Left ventricle myocardium superior (tissue), 1 donor: ENCODE data around the gene COL8A2. TPM values are rescaled to one million over a fixed set of nuclear protein-coding genes. Genes with fewer than 3 reads are reported as not detected.
"Not testable (repeated sequence)": the region's sequence is repeated elsewhere in the genome, so short reads cannot be mapped to it uniquely, and the experiment has no call there.

Experiments
- ATAC-seq: fragments of 200-7000 bp; cut with Tn5 transposase; one replicate; pipeline ENCODE4 v1.9.1; 2020; ENCODE audit warnings: mild to moderate bottlenecking, moderate library complexity
- DNase-seq: peaks from one replicate; pipeline ENCODE4 v3.0.0-alpha.2; 2020
- intact Hi-C: fragments of 100-400 bp; cut with micrococcal nuclease; formaldehyde crosslinking; loops from one replicate; pipeline ENCODE4 v1.11.0; 2022
- total RNA-seq: library from RNA; stranded (reverse); fragmentation: NEBNext Ultra II Directional; extraction: Animal tissue kit (Norgen Biotek cat#: 25700); gene quantifications from one replicate; pipeline ENCODE4 v1.2.1, GENCODE V29; 2021
- donor health status: DM: no; HTN: yes; CAD: no; lungs with severe emphysema.

COL8A2 gene
- total RNA-seq, 1 donor from 2014 or later, result 0.67 TPM

DNA sequence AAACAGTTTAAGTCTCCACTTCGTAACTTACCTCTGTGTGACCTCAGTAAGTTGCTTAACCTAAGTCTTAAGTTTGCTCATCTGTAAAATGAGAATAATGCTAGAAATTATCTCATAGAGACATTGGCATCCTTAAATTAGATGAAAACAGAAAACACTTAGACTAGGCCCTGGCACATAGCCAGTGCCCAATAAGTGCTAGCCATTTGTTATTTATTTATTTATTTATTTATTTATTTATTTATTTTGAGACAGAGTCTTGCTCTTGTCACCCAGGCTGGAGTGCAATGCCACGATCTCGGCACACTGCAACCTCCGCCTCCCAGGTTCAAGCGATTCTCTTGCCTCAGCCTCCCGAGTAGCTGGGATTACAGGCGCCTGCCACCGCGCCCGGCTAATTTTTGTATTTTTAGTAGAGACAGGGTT is 33.8 kb upstream of the COL8A2 start:
- ATAC-seq, intact Hi-C loops, DNase-seq: not testable (repeated sequence)

DNA sequence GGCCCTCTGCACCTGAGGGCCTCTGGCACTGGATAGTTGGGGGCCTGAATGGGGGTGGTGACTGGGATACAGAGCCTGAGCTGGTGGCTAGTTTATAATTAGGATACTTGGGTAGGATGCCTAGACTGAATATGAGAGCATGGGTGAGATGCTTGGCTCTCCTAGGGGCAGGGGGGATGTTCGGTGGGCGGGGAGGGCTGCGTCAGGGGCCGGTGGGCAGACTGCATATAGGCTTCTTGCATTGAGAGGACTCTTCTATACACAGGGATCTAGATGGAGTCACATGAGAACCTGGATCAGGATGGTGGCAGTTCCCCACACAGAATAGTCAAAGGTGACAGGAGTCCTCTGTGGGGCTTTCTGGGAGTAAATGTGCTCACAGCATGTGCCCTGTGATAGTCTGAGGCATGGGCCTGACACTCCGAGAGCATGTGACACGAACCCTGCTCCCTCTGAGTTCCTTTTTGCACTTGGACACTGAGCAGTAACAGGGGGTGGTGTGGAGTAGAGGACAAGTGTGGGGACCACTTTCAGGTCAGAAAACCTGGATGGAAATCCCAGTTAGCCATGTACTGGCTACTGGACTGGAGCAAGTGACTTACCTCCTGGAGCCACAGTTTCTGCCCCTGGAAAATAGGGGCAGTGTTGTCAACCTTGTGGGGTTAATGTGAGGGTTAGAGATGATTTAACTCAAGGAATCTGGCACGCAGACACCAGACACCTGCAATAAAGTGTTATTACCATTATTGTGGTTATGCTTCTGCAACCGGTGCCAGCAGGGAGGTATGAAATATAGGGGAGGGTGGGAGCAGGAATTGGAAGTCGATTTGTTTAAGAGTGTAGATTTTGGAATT is 33.2 kb upstream of the COL8A2 start:
- intact Hi-C loops, result no loop called here
- DNase-seq (no peak), ATAC-seq (no peak)

DNA sequence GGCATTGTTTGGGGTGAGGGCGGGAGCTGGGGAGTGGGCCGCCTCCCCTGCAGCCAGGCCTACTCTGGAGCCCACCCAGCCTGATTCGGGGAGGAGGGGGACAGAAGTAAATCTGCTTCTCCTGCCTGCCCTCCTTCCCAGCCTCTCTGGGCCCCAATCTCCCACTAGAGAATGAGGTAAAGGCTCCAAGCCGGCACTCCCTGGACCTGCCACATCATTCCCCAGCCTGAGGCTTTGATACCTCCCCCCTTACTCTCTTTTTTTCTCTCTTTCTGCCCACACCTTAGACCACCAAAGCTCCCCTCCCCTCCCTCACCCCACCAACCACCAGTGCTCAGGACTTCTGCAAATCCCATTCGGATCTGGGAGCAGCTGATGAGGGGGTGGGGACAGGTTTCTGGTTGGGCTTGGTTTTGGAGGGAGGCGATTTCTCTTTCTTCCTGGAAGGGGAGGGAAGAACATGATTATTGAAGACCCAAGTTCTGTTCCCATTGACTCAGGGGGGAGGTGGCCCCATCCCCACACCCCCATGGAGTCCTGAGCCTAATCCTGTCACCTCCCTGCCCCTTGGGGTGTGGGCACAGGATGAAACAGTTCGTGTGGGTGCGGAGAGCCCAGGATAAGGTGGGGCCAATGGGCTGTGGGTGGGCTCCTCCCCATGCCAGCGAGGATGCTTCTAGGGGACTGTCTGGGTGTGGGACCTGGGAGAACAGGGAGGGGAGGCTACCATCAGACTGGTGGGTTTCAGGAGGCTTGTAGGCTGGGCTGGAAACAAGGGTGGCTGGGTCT is 32.3 kb upstream of the COL8A2 start:
- ATAC-seq (no peak), DNase-seq (no peak)
- intact Hi-C loops, result no loop called here

DNA sequence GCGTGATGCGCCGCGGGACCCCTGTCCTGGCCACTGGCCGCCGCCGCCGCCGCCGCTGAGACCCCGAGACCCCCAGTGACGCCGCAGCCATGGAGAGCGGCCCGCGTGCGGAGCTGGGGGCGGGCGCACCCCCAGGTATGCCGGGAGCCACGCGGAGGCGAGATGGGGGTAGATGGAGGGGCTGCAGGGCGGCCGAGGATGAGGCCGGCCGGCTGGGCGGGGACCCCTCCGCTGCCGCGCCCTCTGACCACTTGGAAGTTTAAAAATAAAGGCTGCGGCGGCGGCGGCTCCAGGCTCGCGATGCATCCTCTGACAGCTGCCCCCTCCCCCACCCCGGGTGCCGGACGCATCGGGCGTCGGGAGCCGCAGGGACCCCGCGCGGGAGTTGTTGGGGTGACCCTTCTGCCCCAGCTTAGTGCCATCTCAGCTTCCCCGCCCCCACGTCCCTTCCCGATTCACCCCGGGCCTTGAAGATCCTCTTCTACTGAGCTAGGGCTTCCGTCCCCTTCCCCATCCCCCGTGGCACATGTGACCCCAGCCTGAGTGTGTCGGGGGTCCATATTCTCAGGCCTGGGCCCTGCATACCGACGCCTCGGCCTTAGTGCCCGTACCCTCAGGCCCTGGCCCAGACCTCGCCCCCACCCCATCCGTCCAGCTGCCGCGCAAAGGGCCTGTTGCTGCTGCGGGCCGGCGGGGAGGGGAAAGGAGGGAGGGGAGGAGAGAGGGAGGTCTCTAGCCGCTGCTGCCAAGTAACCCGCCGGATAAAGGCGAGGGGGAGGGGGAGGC is 31.5 kb upstream of the COL8A2 start:
- ATAC-seq, result peak; percentile 56
- intact Hi-C loops, result no loop called here
- DNase-seq, result peak; percentile 85

DNA sequence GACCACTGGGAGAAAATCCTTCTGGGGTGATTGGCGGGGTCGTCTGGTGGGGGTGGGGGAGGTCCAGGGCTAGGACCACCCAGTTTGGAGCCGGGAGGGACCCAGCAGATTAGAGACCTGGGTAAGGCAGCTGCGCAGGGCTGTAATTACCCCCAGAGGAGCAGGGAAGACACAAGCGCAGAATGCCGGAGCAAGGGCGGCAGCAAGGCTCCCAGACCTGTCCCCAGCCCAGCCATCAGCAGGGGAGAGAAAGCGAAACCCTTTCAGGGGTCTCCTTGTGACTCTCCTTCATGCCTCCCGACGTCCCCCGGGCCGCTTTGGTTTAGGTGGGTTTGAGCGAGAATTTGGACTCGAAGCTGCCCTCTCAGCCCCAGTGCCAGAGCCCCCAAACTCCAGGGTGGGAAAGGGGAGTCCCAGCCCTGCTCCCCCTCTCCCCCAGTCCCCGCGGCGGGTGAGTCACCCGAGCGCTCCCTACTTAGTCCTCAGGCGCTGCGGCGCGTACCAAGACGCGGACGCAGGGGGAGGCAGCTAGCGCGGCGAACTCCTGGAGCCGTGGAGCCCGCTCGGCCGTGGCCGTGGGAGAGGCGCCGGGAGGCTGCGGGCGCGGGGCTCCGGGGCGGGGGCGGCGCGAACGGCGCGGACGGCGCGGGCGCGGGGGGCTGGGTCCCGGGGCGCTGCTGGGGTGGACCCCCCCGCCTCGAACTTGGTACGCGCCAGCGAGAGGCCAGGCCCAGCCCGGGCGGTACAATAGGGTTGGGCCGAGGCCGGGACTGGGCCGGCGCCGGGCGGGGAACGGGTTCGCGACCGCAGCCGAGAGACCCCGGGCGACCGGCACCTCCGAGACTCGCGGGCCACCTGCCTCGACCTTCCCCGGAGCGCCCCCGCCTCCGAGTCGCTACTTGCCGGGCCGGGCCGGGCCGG is 30.6 kb upstream of the COL8A2 start, which contains the start of gene MAP7D1:
Gene MAP7D1, plus strand, starts transcription at position 753 of the 921 bp plus-strand sequence. CDS start 258 bp downstream, outside the sequence.
- peak; percentile 94 for DNase-seq
- intact Hi-C loops, result no loop called here
- peak; percentile 69 for ATAC-seq

DNA sequence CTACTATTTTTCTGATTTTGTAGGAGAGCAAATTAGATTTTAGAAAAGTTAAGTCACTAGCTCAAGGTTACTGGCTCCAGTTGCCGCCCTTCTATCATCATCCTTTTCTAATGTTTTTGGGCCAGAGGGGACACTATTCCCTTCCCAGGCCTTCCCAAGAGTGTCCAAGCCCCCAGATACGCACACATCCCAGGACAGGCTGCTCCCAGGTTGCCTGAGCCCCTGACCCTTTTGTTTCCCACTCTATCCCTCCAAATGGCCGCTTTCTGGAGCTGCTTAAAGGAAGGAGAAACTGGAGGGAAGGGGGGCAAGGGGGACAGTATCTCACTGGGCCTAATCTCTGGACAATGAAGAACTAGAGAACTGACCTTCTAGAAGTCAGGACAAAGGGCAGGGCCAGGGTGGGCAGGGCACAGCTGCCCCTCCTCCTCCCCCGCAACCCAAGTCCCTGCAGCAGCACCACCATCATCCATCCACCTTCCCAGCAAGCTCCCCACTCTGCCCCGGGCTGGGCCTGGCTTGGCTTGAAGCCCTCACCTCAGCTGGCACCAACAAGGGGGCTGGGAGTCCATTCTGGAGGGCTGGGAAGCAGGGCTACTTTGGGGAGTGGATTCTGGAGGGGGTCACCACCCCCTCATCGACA is 29.9 kb upstream of the COL8A2 start:
- DNase-seq (peak; percentile 80), ATAC-seq (peak; percentile 37)
- intact Hi-C loops, result loop anchor here (5.0 kb wide), 1 partner anchor 32 kb away; no protein-coding TSS in a partner anchor

DNA sequence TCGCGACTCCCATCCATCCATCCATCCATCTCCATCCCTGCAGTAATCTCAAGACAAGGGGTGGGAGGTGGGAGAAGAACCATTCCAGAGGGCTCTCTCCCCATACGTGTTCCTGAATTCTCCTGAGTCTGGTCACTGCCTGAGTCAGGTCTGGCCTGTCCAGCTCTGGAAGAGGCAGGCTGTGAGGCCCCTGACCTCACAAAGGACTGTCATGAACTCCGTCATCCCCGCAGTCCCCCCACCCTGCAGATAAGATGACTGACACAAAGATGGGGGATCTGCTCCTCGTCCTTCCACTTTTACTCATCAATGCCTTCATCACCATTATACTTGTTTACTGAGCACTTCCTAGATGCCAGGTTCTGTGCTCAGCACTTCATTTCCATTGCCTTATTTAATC is 29.3 kb upstream of the COL8A2 start:
- intact Hi-C loops, result loop anchor here (5.0 kb wide), 1 partner anchor 33 kb away; no protein-coding TSS in a partner anchor
- no peak for ATAC-seq
- no peak for DNase-seq

DNA sequence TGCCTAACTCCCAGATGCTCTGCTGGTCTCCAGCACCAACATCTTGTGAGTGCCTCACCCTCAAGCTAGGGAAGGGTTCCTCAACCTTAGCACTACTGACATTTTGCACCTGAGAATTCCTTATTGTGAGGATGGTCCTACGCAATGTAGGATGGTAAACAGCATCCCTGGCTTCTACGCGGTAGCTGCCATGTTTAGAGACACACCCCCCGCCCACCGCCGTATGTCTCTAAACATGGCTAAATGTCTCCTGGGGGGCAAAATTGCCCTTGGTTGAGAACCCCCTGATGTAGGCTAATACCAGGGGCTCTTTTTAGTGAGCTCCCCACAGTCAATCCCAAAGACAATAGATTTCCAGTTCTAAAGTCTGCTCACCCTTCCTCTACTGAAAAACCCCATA is 28.5 kb upstream of the COL8A2 start:
- no peak for ATAC-seq
- no peak for DNase-seq
- intact Hi-C loops, result loop anchor here (5.0 kb wide), 1 partner anchor 34 kb away; no protein-coding TSS in a partner anchor

DNA sequence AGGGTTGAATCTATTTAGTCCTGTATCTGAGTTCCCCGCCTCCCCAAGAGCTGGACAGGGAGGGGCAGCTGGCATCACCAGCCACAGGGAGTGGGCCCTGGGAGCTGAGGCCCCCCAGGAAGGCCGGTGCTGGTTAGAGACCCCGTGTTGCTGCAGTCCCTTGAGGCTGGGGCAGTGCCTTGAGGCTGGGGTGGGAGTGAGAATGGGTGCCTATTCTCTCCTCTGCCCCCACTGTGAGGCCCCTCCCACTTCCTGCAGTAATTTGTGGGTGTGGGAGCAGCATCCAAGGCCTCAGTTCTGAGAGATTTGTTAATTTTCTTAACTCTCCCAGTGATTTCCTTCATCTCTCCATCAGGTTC is 26.8 kb upstream of the COL8A2 start:
- ATAC-seq (no peak), DNase-seq (peak; percentile 47)
- intact Hi-C loops, result loop anchor here (5.0 kb wide), 1 partner anchor 35 kb away; no protein-coding TSS in a partner anchor

DNA sequence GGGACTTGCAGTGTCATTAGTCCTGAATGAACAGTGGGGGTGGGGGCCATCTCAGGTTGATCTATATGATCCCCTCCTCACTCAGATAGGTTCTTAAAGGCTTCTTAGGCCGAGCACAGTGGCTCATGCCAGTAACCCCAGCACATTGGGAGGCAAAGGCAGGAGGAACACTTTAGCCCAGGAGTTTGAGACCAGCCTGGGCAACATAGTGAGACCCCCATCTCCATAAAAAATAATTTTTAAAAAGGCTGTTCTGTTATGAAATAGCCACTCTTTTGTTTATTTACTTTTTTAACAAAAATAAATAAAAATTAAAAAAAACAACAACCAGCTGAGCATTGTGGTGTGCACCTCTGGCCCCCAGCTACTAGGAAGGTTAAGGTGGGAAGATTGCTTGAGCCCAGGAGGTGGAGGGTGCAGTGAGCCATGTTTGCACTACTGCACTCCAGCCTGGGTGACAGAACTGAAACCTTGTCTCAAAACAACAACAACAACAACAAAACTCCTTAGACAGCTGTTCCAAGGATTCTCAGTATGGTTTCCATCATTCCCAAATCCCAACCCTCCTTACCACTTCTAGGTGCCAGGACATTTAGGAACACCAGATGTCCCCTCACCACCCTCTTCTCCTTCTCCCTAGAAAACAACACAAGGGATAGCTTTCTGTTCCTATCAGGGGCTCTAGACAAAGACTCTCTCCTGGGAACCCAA is 26.3 kb upstream of the COL8A2 start:
- ATAC-seq (no peak), DNase-seq (no peak)
- intact Hi-C loops, result loop anchor here (5.0 kb wide), 1 partner anchor 36 kb away; no protein-coding TSS in a partner anchor

DNA sequence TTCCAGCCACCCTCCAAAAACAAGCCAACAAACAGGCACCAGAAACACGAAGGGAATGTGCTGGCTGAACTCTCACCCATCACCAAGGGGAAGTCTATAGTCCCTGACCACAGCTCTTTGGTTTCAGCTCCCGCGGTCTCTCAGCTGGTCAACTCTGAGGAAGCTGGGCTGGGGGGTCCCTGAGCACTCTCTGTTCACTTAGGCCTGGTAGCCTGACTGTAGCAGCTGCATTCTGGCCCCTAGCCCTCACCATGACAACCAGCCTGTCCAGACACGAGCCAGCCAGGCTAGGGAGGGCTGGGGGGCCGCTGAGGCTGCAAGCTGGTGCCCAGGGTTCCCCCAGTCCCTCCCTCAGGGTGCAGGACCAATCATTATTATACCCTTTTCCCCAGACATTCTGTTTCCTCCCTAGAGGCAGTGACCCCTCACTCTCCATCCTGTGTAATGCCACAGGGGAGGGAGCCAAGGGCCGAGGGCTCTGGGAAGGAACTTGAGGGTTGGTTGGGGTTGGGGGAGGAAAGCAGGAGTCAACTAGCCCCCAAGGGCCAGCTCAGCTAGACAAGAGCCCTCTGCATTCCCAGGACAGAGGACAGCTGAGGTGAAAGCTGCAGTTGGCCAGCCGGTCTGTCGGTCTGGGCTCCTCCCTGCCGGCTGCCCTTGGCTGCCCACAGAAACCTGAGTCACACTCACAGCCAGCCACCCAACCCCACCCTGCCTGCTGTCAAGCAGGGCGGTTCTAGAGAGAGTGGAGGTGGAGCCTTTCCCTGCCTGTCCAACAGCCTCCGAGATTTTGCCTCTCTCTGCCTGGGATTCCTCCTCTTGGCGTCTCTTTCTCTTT is 25.5 kb upstream of the COL8A2 start:
- intact Hi-C loops, result loop anchor here (5.0 kb wide), 1 partner anchor 37 kb away; no protein-coding TSS in a partner anchor
- DNase-seq, result peak; percentile 93
- ATAC-seq, result peak; percentile 78

DNA sequence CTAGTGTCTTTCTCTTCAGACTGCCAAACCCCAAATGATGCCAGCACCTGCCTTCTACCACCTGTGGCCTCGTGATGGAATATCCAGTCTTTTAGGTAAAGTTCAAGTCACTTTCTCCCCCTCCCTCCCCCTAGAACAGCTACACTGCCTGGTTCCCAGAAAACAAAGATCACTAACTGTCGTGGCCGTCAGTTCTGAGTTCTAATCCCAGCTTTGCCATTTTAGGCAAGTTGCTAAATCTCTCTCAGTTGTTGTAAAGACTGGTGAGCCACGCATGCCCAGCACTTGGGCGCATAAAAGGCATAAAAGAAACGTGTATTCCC is 24.9 kb upstream of the COL8A2 start:
- DNase-seq (no peak), ATAC-seq (no peak)
- intact Hi-C loops, result loop anchor here (5.0 kb wide), 2 partner anchors 37 to 137 kb away; no protein-coding TSS in a partner anchor

DNA sequence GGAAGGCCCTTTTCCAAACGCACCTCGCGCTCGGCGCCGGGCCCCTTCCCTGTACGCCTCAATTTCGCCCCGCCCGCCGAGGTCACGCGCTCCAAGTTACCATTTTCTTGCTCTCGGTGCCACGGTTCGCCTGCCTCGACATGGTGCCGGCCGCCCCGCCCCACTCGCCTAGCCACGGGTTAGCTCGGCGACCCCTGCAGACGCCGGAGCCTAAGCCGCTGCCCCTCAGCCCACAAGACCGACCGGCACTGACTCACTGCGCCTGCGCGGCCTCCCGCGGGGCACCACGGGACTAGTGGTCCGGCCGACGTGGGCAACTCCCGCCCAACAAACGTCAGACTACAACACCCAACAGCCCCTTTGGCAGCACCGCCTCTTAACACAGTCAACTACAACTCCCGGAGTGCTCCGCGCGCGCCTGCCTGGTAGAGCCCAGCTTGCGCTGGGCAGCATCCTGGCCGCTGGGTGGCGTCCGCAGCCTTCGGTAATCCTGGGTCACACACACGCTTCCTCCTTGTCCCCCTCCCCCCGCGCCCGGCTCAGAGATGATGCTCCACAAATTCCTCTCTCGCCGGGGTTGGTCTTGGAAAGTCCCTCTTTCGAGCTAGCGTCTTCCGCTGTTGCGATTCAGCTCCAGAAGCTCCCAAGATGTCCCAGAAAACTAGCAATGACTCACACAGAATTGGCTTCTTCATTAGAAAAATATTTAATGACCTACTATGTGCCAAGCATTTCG is 24.4 kb upstream of the COL8A2 start, which contains the start of gene TRAPPC3:
Gene TRAPPC3, minus strand, starts transcription at position 250 of the 736 bp plus-strand sequence. Its CDS starts 108 bp downstream, at position 142.
- ATAC-seq, result peak; percentile 89
- DNase-seq, result peak; percentile 100
- intact Hi-C loops, result loop anchor here (5.0 kb wide), 1 partner anchor 138 kb away; no protein-coding TSS in a partner anchor

DNA sequence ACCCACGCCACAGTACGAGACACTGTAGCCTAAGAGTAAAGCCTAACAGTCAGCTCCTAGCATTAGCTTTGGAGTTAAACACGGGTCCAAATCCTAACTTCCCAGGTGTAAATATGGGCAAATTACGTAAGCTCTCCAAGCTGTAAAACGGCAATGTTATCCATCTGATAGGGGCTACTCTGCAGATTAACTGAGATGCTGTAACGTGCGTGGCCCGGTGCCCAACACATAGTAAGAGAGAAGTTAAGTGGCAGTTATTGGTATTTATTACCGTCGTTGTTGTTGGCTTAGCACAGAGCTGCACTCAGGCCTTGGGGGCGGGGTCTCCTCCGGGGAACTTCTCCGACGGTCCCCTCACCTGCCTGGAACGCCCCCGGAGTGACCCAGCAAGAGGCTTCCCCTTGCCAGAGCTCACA is 23.8 kb upstream of the COL8A2 start:
- intact Hi-C loops, result loop anchor here (5.0 kb wide), 1 partner anchor 138 kb away; no protein-coding TSS in a partner anchor
- no peak for DNase-seq

DNA sequence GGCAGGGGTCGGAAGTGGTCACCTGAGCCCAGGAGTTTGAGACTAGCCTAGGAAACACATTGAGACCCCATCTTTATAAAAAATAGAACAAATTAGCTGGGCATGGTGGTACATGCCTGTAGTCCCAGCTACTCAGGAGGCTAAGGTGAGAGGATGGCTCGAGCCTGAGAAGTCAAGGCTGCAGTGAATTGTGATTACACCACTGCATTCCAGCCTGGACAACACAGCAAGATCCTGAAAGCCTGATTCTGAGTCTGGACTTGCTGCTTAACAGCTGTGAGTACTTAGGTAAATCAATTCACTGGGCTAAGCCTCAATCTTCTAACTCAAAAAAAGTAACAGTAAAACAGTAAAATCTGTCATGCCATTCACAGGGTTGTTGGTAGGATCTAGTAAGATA is 19.4 kb upstream of the COL8A2 start:
- DNase-seq, result no peak
- no peak for ATAC-seq
- intact Hi-C loops, result no loop called here

More for the DNA sequence above, 23.8 kb upstream of the COL8A2 start:
- ATAC-seq, result no peak
